Fibroblast of peridontal ligament (primary cell): ENCODE measurements around the gene CGB3.

Source experiments
- DNase-seq: peaks from one replicate; pipeline ENCODE4 v3.0.0-alpha.2; 2010; ENCODE audit errors: extremely low read depth

CGB3 gene

GRCh38 chr19:48988286-48988685 is 35.8 kb downstream of the CGB3 start:
- DNase-seq: no peak

DNA sequence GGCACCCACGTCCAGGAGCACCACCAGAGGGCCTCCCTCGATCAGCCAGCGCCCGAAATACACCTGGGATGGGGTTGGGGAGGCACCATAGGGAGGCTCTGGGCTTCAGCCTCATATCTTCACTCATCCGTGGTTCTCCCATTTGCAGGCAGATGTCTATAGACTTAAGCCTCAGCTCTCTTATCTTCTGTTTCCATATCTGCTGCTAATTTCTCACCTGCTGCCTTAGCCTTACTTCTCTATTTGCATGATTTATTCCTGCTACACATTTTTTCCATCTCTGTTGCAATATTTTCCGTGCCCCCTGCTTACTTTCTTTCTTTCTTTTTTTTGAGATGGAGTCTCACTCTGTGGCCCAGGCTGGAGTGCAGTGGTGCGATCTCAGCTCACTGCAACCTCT is 36.8 kb downstream of the CGB3 start:
- no peak for DNase-seq

- no peak for DNase-seq
Measured at GRCh38 chr19:48986211-48986610, 37.9 kb downstream of the CGB3 start.

DNA sequence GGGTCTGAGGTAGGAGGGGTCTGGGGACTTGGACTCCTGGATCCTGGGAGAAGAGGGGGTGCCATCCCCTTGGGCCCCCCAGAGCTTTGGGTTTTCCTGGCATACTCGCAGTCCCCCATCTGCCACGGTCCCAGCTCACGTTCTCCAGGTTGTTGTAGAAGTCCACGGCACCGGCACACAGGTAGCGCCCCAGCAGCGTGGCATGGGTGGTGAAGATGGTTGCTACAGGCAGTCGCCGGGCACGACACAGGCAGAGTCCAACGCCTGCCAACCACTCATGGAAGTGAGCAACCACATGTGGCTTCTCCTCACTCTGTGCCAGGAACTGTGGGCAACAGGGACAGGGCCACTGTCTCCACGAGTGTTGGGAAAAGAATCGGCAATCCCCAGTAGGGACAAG is 38.4 kb downstream of the CGB3 start:
- DNase-seq: no peak

- DNase-seq: no peak
Measured at GRCh38 chr19:48982280-48982679, 41.9 kb downstream of the CGB3 start.

GRCh38 chr19:48977061-48977460 is 47.1 kb downstream of the CGB3 start:
- no peak for DNase-seq

- no peak for DNase-seq
Measured at GRCh38 chr19:48975947-48976847, 47.9 kb downstream of the CGB3 start.
